ENCODE data around the gene ZBTB9.

- TF ChIP-seq POLR2AphosphoS5 (IDR thresholded peaks at IDR 0.05): no peak
- no peak for TF ChIP-seq EP300 (IDR thresholded peaks at IDR 0.05)
- TF ChIP-seq CTCF (IDR thresholded peaks at IDR 0.05): no peak
- TF ChIP-seq POLR2A (IDR thresholded peaks at IDR 0.05; ENCODE audit: low read depth): no peak
Observed at GRCh38 chr6:33419580-33420490, 34.5 kb upstream of the ZBTB9 start, which contains the start of gene SYNGAP1.

Data from esophagus muscularis mucosa (tissue), 4 donors.